ENCODE measurements around the gene MPP4.

DNA sequence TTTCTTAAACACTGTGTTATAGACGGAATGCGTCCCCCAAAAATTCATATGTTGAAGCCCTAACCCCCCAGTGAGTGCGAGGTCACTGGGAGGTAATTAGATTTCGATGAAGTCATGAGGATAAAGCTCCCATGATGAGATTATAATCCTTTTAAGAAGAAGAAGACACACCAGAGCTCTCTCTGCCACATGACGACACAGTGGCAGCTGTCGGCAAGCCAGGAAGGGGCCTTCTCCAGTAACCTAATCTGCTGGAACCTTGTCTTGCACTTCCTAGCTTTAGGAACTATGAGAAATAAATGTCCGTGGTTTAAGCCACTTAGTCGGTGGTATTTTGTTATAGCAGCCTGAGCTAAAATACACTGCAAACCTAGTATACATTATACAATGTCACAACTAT, 67.4 kb downstream of the MPP4 start:
- no peak for TF ChIP-seq POLR2A (IDR thresholded peaks at IDR 0.05; ENCODE audit: low read length)
- no peak for TF ChIP-seq GATA1 (IDR thresholded peaks at IDR 0.05; ENCODE audit: low read depth, low read length)

Measured in erythroblast (primary cell).